Measurements from ENCODE around the gene PDE4D.
A peak's percentile ranks its signal among the peaks of the same experiment; 100 is the strongest.

PDE4D gene

GRCh38 chr5:59188419-59189225 lies 704.9 kb downstream of the PDE4D start:
- DNase-seq: peak; percentile 44

- no peak for DNase-seq
Observed at GRCh38 chr5:59187857-59188256, 705.7 kb downstream of the PDE4D start.

GRCh38 chr5:59186623-59187022 lies 706.9 kb downstream of the PDE4D start:
- DNase-seq: no peak

GRCh38 chr5:59185757-59186385 lies 707.7 kb downstream of the PDE4D start:
- DNase-seq: no peak

GRCh38 chr5:59184769-59185168 lies 708.8 kb downstream of the PDE4D start:
- no peak for DNase-seq

GRCh38 chr5:59182760-59183159 lies 710.8 kb downstream of the PDE4D start:
- DNase-seq: no peak

- no peak for DNase-seq
Observed at GRCh38 chr5:59180515-59180914, 713.0 kb downstream of the PDE4D start.

- DNase-seq: no peak
Observed at GRCh38 chr5:59179704-59180103, 713.8 kb downstream of the PDE4D start.

- DNase-seq: no peak
Observed at GRCh38 chr5:59178482-59178881, 715.0 kb downstream of the PDE4D start.

- DNase-seq: no peak
Observed at GRCh38 chr5:59178071-59178470, 715.5 kb downstream of the PDE4D start.

GRCh38 chr5:59177644-59178043 lies 715.9 kb downstream of the PDE4D start:
- no peak for DNase-seq

GRCh38 chr5:59174248-59174844 lies 719.2 kb downstream of the PDE4D start:
- peak; percentile 13 for DNase-seq

- no peak for DNase-seq
Observed at GRCh38 chr5:59173578-59173977, 719.9 kb downstream of the PDE4D start.

- no peak for DNase-seq
Observed at GRCh38 chr5:59171131-59171530, 722.4 kb downstream of the PDE4D start.

- DNase-seq: no peak
Observed at GRCh38 chr5:59169768-59170150, 723.8 kb downstream of the PDE4D start.

GRCh38 chr5:59169081-59169767 lies 724.3 kb downstream of the PDE4D start:
- DNase-seq: no peak

- DNase-seq: no peak
Observed at GRCh38 chr5:59168067-59168466, 725.5 kb downstream of the PDE4D start.

- no peak for DNase-seq
Observed at GRCh38 chr5:59164041-59164830, 729.3 kb downstream of the PDE4D start.

GRCh38 chr5:59161221-59162105 lies 732.1 kb downstream of the PDE4D start:
- DNase-seq: no peak

GRCh38 chr5:59158637-59159391 lies 734.7 kb downstream of the PDE4D start:
- DNase-seq: no peak

GRCh38 chr5:59158165-59158564 lies 735.4 kb downstream of the PDE4D start:
- DNase-seq: no peak
